Middle frontal gyrus (tissue), 1 donor: ENCODE measurements around the gene DNAJC1.
"Not testable (repeated sequence)": the region's sequence is repeated elsewhere in the genome, so short reads cannot be mapped to it uniquely, and the experiment has no call there.

Source experiments
- DNase-seq: peaks from one replicate; pipeline ENCODE4 v3.0.0-alpha.2; 2015; ENCODE audit warnings: low spot score; ENCODE audit errors: extremely low spot score

The DNAJC1 gene

GRCh38 chr10:21910798-21911197 lies 92.7 kb downstream of the DNAJC1 start:
- no peak for DNase-seq

DNA sequence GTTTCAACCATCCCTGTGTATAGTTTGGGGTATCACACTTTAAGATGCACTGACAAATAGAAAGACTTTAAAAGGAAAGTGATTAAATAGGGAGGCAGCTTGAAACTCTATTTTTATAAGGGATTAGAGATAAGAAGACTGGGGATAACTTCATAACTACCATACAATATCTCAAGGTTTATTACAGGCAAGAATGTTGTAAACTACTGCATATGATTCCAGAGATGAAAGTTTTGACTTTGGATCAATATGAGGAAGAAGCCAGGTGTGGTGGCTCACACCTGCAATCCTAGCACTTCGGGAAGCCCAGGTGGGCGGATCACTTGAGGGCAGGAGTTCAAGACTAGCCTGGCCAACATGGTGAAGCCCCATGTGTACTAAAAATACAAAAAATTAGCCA lies 96.1 kb downstream of the DNAJC1 start:
- no peak for DNase-seq

DNA sequence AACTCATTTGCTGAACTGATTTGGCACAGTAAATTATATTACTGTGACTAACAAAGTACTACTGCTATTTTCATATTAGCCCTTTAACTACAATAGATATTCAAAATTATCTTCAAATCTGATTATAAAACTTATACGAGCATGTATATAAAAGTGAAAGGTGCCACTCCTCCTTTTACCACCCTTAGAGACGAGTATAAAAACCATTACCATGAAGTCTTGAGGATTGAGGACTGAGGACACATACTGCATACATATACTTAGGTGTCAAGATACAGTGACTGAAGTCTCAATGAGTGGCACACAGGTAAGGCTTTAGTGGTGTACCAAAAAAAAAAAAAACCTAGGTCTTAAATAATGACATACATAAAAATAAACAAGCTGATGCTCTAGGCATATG lies 98.6 kb downstream of the DNAJC1 start:
- no peak for DNase-seq

DNA sequence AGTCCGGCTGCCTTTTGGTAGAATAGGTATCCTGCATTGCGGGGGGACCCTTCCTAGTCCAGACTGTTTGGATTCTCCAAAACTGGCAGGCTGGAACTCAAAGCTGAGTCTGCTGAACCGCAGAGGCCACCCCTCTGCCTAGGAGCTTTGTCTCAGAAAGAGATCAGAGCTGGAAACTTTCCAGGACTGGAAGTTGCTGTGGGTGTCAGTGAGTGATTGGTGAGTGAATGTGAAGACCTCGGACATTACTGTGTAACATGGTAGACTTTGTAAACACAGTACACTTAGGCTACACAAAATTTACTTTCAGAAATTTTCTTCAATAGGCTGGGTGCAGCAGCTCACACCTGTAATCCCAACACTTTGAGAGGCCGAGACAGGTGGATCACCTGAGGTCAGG lies 103.8 kb downstream of the DNAJC1 start:
- no peak for DNase-seq

- DNase-seq, result no peak
Observed at GRCh38 chr10:21895932-21896331, 107.6 kb downstream of the DNAJC1 start.

DNA sequence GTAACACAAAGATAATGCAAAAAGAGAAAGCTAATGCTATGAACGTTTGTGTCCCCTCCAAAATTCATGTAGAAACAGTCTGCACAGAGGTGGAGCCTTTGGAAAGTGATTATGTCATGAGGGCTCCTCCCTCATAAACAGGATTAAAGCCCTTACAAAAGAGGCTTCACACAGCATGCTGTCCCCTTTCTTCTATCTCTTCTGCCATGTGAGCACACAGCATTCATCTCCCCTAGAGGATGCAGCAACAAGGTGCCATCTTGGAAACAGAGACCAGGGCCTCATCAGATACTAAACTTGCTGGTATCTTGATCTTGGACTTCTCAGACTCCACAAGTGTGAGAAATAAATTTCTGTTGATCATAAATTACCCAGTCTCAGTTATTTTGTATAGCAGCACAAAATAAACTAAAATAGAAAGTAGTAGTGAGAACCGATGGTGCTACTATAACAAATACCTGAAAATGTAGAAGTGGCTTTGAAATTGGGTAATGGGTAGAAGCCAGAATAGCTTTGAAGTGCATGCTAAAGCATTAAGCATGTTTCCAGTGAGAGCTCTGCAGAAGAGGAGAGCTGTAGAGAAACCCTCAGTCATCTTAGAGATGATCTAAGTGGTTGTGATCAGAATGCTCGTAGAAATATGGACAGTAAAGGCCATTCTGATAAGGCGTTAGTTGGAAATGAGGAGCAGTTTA lies 108.7 kb downstream of the DNAJC1 start:
- no peak for DNase-seq

DNA sequence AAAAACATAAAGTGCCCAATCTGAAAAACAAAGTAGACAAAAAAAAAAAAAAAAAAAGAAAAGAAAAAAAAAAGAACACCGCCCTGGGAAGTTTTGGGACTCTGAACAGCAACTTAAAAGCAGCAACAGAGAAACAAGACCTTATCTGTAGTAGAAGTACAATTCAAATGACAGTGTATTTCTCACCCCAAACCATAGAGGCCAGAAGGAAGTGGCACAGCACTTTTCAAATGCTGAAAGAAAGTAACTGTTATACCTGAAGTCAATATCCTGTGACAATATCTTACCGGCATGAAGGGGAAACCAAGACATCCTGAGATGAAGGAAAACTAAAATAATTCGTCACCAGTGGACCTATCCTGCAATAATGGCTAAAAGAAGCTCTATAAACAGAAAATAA lies 112.1 kb downstream of the DNAJC1 start:
- no peak for DNase-seq

DNA sequence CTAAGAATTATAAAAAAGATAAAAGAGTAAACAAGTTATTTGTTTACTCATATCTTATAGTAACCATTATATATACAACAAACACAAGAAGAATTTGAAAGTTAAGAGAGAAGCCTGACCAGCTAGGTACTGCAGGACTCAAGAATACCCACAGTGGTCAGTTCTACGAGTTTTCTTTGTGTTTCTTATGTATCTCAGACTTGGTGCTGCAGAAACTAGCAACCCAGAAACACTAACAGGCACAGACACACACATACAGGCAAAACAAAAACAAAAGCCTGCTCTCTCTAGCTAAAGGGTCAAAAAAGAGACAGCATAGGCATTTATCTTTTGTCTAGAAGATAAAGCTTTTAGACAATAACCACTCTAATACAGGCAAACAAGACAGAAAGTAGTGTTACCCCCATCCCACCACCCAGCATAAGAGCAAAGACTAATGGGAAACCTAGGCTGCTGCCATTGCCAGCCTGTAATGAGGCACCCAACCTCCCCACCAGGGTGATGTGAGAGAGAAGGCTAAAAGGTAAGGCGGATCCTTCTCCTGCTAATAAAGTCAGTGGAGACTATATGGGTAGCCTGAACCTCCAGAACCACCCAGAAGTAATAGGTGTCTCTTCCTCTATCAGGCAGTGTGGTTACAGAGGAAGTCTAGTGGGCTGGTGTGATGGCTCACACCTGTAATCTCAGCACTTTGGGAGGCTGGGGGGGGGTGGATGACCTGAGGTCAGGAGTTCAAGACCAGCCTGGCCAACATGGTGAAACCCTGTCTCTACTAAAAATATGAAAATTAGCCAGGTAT lies 113.9 kb downstream of the DNAJC1 start:
- no peak for DNase-seq

GRCh38 chr10:21888959-21889358 lies 114.6 kb downstream of the DNAJC1 start:
- no peak for DNase-seq

- no peak for DNase-seq
Observed at GRCh38 chr10:21885940-21886339, 117.6 kb downstream of the DNAJC1 start.

GRCh38 chr10:21873198-21873597 lies 130.3 kb downstream of the DNAJC1 start:
- no peak for DNase-seq

GRCh38 chr10:21872771-21873170 lies 130.8 kb downstream of the DNAJC1 start:
- not testable (repeated sequence) for DNase-seq

DNA sequence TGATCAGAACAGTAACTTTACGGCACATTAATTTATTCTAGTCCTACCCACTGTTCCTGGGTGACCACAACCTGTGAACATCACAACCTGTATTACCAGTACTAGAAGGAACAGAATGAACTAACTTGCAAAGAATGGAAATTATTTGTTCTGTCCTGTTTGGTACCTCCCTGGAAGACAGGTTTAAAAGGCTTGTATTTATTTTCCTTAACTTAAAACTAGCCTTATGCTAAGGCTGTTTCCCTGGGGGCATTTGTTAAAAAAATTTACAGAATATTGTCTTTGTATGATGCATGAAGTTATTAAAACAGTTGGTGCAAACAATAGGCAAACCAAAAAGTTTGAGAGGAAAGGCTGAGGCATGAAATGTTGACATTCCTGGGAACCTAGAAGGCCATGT lies 132.7 kb downstream of the DNAJC1 start:
- no peak for DNase-seq

DNA sequence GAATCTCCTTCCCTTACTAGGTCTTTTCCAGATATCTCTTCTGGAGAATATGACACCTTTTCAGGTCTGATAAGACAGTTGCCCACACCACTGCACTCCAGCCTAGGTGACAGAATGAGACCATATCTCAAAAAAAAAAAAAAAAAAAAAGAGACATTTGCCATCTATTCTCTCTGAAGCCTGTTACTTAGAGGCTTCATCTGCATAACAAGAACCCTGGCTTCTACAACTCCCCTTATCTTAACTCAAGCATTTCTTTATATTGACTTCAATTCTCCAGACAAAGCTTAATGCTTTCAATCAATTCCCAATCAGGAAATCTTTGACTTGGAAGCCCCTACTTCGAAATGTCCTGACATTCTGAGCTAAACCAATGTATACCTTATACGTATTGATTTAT lies 134.4 kb downstream of the DNAJC1 start:
- DNase-seq, result not testable (repeated sequence)

- no peak for DNase-seq
Observed at GRCh38 chr10:21860718-21861117, 142.8 kb downstream of the DNAJC1 start.

- DNase-seq, result no peak
Observed at GRCh38 chr10:21858455-21858854, 145.1 kb downstream of the DNAJC1 start.

GRCh38 chr10:21849607-21850006 lies 153.9 kb downstream of the DNAJC1 start:
- no peak for DNase-seq

- DNase-seq, result no peak
Observed at GRCh38 chr10:21843645-21844044, 159.9 kb downstream of the DNAJC1 start.

DNA sequence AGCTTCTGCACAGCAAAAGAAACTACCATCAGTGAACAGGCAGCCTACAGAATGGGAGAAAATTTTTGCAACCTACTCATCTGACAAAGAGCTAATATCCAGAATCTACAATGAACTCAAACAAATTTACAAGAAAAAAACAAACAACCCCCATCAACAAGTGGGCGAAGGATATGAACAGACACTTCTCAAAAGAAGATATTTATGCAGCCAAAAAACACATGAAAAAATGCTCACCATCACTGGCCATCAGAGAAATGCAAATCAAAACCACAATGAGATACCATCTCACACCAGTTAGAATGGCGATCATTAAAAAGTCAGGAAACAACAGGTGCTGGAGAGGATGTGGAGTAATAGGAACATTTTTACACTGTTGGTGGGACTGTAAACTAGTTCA lies 162.3 kb downstream of the DNAJC1 start:
- not testable (repeated sequence) for DNase-seq

DNA sequence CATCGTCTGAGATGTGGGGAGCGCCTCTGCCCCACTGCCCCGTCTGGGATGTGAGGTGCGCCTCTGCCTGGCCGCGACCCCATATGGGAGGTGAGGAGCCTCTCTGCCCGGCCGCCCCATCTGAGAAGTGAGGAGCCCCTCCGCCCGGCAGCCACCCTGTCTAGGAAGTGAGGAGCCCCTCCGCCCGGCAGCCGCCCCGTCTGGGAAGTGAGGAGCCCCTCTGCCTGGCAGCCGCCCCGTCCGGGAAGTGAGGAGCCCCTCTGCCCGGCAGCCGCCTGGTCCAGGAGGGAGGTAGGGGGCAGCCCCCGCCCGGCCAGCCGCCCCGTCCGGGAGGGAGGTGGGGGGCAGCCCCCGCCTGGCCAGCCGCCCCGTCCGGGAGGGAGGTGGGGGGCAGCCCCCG lies 166.0 kb downstream of the DNAJC1 start:
- not testable (repeated sequence) for DNase-seq

- DNase-seq, result not testable (repeated sequence)
Observed at GRCh38 chr10:21834574-21834973, 169.0 kb downstream of the DNAJC1 start.

DNA sequence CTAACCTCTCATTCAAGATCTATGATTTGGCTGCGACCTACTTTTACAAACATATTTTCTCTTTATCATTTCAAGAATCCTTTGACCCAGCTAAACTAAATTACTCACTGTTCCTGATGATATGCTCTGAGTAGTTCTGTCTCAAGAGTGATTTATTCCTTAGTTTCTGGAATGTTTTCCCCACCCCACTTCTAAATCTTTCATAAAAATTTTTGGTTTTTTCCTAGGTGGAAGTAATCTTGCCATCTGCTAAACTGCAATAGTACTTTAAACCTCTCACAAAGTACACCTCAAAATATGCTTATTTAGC lies 170.8 kb downstream of the DNAJC1 start:
- DNase-seq, result no peak
